T follicular helper cell (primary cell): ENCODE measurements around the gene LCA5L.
"Not testable (repeated sequence)": the region's sequence is repeated elsewhere in the genome, so short reads cannot be mapped to it uniquely, and the experiment has no call there.

Experiments
- DNase-seq: peaks from one replicate; pipeline ENCODE4 v3.0.0-alpha.2; 2020; ENCODE audit warnings: low read depth

LCA5L gene

DNA sequence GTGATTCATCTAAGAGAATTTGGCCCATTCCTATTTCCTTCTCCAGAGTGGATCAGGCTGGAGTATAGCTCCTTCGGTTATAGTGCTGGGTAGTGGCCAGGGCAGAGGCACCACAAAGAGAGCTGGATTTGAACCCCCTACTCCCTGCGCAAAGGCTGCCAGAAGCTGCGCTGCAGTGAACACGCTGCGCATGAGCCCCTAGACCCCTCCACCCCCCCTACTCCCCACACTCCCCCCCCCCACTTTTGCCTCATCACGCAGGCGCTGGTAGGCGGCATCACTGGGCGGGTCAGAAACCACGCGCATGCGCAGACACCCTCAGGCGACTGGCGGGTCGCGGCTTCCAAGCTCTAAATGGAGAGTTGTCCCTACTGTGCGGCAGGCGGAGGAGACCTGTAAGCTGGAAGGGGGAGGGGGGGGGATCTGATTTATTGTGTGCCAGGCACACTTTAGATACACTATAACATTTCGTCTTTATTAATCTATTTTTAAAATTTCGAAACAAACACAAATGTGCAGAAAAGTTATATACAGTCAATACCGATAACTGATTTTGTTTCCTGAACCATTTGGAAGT, 58.0 kb downstream of the LCA5L start:
- DNase-seq: peak; percentile 91

DNA sequence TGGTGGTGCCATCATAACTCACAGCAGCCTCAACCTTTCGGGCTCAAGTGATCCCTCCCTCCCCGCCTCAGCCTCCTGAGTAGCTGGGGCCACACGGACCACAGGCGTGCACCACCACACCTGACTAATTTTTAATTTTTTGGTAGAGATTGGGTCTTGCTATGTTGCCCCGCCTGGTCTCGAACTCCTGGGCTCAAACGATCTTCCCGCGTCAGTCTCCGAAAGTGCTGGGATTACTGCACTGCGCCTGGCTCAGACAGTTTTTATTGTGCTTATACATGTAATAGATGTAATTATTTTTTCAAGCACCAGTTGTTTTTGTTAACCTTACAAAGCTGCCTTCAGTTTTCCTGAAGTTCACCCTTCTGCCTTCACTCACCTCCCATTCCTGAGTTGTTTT, 58.7 kb downstream of the LCA5L start:
- DNase-seq: no peak

DNA sequence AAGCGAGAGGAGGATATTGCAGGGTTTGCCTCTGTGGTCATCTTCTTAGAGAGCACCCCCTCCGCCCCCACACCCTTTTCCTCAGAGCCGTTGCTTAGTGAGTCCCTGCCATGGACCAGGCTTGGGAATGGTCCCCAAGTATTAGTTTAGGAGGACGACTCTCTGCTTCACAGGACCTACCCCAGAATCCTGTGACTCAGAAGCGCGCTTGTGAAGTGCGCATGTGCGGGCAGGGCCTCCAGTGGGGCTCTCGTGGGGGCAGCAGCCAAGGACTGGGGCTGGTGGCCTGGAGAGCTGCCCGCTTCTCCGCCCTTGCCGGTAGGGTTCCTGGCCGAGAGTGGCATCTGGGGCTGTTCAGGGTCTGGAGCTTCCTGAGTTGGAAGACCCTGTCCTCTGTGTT, 59.4 kb downstream of the LCA5L start:
- no peak for DNase-seq

DNA sequence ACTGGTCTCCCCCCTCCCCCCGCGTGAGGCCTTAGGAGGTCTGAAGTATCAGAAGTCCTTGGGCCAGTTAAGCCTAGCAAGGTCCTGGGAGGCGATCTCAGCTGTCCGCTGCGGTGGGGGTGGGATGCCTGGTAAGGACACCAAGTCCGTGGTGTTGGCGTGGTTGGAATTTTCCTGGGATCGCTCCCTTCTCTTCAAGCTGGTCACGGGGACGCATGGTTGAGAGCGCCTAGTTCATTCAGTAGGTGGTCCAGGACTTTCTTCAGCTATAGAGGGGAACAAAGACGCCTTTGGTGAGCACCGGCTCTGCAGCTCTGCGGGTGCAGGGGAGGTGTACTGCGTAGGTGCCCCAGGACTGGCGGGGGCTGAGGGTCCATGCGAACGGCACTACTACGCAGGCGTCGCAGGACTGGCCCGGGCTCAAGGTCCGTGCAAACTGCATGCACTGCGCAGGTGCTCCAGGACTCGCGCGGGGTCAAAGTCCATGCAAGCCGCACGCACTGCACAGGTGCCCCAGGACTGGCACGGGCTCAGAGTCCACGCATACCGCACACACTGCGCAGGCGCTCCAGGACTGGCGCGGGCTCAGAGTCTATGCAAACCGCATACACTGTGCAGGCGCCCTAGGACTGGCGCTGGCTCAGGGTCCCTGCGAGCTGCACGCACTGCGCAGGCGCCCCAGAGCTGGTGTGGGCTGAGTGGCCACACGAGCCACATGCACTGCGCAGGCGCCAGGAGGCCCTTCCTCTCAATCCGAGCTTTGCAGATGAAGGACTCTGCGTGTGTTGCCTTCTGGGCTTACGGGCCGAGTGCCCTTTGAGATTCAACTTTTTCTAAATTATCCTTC, 60.1 kb downstream of the LCA5L start:
- no peak for DNase-seq

DNA sequence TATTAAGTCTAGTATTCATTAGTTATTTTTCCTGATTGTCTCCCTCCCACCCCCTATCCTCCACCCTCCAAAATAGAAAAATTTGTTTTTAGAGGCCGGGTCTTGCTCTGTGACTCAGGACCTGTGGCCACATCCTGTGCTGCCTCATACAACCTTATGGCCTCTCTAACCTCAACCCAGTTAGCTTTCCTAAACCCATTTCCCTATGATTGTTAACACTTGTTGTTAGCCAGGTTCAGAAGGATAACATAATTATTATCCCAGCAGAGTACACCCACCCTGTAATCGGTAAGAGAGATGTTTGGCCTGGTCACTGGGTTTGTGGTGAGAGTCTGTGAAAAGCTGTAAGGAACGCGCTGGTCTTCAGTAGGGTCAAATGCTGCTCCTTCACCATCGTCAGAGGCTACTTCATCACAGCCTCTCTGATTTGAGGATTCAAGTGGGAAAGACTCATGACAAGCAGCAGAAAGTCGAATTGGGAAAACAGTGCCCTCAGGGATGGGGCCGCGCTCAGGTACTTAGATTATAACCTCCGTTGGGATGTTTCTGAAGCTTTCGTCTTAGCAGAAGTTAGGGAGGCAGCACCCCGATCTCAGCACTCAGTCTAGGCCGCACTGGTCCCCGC, 60.8 kb downstream of the LCA5L start:
- DNase-seq: no peak

DNA sequence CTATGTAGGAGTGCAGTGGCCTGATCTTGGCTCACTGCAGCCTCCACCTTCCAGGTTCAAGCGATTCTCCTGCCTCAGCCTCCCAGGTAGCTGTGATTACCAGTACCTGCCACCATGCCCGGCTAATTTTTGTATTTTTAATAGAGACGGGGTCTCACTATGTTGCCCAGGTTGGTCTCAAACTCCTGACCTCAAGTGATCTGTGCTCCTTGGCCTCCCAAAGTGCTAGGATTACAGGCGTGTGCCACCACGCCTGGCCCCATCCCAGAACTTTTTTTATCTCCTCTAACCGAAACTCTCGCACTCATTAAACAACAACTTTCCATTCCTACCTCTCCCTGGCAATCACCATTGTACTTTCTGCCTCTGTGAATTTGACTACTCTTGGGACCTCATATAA, 63.5 kb downstream of the LCA5L start:
- not testable (repeated sequence) for DNase-seq

DNA sequence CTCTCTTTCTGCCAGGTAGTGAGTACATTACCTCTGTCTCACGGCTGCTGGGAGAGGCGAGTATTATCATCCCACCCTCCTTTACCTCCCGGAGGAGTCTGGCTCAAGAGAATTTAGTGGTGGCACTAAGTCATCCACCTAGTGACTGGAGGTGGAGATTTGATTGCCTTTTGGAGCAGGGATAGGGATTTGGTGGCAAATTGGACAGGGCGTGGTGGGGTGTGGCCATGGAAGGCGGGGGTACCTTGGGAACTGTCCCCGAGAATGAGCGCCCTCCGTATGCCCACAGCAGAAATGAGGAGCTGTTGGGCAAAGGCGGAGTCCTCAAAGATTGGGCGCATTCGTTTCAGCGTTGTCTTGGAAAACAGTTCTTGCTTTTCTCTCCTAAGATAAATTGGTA, 64.6 kb downstream of the LCA5L start:
- no peak for DNase-seq

DNA sequence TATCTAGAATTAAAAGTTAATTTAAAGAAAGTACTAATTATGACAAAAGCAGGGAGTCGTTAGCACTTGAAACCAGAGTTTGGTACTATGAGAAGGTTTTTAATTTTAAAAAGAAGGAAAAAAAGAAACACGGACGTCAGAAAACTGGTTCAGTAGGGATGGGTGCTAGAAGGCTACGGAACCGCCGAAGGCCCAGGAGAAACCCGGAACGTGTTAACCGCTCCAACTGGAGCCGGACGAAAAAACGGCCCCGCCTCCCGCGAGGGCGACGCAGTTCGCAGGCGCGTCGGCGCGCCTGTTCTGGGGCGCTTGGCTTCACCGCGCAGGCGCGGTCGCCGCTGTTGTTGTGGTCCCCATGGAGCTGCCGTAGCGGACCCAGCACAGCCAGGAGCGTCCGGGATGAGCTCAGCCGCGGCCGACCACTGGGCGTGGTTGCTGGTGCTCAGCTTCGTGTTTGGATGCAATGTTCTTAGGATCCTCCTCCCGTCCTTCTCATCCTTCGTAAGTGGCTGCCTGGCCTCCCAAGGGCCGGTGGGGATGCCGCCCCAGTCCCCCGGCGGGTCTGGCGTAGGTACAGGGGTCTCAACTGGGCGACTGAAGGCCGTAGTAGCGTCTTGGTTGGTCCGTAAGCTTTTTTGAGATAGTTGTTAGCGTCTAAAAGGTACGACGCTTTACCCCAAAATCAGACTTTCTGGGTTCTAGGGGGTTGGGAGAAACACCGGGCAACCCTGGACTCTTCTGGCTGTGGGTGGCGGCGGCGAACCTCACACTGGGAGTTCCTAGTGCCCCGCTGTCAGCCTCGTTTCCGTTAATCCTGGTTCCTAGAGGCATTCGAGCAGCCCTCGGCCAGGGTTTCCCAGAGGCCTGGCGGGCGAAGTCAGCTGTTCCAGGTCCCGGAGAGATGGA, 65.3 kb downstream of the LCA5L start:
- DNase-seq: peak; percentile 82

DNA sequence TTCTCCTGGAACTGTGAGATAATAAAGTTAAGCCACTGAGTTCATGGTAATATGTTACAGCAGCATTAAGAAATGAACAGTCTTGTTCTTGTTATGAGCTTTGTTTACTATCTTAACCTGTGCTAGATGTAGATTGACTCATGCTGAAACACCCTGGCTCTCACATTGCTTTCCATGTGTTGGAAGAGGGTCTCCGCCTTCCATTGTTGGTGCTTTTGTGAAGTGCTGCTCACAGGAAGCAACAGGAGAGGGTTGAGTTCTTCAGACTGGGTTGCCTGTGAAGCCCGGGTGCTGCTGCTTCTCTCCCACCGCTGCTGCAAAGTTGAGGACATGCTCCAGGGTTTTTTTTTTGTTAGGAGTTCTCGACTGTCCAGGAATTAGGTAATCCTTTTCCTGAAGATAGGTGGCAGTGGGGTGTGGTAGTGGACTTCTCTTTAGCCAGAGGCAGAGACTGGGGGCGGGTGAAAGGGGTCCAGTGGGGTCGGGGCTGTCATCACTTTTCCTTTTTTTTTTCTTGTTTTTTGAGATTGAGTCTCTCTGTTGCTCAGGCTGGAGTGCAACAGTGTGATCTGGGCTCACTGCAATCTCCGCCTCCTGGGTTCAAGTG, 68.0 kb downstream of the LCA5L start:
- DNase-seq: no peak

DNA sequence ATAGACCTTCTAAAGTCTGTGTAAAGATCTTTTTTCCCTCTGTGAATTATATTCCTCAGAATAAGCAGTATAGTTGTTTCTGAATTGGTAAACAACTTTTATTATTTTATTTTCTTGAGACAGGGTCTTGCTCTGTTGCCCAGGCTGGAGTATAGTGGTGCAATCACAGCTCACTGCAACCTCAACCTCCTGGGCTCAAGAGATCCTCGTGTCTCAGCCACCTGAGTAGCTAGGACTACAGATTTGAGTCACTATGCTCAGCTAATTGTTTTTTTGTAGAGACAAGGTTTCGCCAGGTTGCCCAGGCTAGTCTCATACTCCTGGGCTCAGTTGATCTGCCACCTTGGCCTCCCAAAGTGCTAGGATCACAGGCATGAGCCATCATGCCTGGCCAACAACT, 70.1 kb downstream of the LCA5L start:
- no peak for DNase-seq

DNA sequence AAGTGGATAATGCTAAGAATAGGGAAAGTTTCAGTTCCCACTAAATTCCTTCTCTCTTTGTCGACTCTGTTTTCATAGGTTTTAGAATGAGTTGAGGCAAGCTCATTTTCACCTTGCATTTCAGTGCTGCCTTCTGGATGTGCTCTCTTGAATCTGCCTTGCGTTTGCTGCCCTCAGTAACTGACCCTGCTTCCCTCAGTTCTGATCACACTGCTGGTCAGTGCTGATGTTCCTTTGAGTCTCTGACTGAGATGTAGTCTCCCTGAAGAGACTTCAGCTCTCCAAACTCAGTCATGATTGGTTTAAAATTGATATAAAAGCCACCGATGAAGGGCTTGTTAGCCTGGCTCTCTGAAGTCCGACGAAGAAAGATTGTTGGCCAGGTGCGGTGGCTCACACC, 71.5 kb downstream of the LCA5L start:
- DNase-seq: no peak

DNA sequence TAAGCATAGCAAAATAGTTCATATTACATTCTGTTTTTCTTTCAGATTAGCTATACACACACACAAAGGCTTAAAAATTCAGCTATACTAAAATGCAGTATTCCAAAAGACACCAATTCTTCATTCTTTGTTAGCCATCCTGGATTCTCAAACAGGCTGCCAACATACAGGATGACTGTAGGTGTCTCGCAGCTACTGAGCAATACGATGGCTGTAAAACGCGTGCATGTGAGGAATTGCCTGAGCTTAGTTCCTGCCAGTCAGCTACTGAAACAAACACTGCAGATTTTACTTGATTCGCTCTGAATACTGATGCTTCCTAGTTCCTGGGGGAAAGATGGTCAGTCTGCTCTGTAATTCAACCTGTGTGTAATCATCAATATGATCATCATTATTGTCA, 71.9 kb downstream of the LCA5L start:
- DNase-seq: no peak

DNA sequence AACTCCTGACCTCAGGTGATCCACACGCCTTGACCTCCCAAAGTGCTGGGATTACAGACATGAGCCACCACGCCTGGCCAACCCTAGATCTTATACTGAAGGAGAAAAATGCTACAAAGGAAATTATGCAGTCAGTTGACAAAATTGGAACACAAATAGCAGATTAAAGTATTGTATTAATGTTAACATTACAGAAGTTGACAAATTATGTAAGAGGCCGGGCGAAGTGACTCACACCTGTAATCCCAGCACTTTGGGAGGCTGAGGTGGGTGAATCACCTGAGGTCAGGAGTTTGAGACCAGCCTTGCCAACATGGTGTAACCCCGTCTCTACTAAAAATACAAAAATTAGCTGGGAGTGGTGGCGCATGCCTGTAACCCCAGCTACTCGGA, 75.7 kb downstream of the LCA5L start:
- not testable (repeated sequence) for DNase-seq

DNA sequence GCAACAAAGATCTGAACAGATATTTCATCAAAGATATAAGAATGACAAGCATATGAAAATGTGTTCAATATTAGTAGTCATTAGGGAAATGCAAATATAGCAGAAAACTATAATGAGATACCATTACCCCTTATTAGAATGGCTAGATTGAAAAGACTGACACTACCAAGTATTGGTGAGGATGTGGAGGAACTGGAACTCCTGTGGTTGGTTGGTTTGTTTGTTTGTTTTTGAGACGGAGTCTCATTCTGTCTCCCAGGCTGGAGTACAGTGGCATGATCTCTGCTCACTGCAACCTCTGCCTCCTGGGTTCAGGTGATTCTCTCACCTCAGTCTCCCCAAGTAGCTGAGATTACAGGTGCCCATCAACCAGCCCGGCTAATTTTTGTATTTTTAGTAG, 77.8 kb downstream of the LCA5L start:
- no peak for DNase-seq

DNA sequence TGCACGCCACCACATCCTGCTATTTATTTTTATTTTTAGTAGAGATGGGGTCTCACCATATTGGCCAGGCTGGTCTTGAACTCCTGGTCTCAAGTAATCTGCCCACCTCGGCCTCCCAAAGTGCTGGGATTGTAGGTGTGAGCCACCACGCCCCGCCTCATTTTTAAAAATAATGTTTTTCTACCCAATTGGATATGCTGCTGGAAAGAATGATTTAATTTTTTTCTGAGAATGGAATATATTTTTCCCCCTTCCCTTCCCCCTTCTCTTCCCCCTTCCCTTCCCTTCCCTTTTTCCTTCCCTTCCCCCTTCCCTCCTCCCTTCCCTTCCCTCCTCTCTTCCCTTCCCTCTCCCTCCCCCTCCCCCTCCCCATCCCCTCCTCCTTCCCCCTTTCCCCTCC, 79.0 kb downstream of the LCA5L start:
- DNase-seq: no peak

DNA sequence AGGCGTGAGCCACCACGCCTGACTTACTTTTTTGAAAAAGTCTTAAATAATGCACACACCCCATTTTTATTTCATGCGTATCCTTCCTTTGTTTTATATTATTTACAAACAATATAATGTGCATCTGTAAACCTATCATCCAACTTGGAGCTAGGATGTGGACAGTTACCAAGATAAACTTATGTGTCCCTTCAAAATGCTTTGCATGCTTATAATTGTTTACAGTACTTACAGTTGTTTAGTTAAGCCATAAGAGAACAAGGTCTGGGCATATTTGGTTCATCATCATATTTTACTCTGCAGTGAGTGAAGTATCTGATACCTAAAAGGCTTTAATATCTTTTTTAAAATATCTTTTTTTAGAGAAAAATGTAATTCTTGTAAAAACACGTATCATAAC, 80.6 kb downstream of the LCA5L start:
- no peak for DNase-seq

DNA sequence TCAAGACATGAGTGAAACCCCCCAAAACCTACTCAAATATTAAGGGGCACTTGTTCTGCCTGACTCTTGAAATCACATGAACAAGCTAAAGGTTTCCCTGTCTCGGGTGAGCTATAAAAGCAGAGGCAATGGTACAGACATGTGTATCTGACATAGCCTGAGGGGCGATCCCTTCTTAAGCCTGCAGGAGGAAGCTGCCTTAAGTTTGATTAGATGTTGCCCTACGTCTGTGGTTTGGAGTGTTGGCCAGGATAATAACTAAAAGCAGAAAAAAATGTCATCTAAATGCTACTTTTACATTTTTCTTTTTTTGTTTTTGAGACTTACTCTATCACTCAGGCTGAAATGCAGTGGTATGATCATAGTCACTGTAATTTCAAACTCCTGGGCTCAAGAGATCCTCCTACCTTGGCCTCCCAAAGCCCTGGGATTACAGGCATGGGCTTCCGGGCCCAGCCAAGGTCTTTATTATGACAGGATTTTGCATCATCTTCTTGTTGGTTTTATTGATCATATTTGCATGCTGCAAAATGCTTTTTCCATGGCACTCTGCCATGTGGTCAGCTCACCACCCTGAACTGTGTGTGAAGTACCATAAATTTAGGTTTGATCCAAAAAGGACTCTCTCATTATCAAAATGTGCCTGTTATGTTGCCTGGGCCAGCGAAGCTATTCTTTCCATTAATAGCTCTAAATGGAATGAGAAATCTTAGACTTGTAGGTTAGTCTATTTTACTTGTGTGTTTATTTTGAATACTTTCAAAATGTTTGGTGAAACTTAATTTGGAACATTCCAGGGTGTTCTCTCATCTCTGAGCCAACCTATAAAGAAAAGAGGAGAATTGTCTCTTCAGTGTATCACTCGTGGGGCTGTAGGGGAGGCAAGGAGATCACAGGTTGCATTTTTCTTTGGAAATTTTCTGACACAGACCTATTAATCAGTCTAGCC, 81.7 kb downstream of the LCA5L start:
- DNase-seq: no peak

DNA sequence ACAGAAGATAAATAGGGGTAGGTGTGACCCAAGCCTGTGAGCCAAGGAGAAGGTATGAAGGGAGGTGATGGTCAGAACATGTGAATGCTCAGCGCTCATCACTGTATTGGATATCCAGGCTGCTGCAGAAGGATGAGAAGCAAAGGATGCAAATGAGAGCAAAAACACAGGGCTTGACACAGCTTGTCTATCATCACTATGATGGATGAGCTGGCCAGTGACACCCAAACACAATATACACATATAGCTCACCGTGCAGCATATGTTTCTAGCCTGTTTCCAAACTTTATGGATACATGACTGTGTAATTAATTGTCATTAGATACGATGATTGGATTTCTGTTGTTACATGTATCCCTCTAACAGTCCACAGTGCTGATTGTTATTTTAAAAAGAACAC, 82.8 kb downstream of the LCA5L start:
- DNase-seq: no peak

DNA sequence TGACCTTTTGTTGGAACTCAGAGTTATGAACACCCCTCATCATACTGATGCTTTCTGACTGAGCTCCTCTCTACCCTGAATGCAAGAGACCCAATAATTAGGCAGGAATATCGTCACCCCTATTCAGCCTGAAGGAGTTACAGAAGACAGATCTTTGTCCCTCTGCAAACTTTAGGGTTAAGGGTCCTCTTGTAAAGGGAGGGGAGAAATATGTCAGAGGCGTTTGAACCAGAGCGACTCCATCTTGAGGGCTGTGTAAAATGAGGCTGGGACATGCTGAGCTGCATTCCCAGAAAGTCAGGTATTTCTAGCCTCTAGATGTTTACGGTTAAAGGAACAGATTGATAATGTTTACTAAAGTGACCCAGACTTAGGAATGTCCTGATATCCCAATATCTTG, 86.2 kb downstream of the LCA5L start:
- no peak for DNase-seq
